Astrocyte (in vitro differentiated cells and primary cell): Measurements from ENCODE around the gene ZNF618. TPM values are rescaled to one million over a fixed set of nuclear protein-coding genes. Genes with fewer than 3 reads are reported as not detected.

Experiments used
- DNase-seq: peaks from one replicate; pipeline ENCODE4 v3.0.0-alpha.2; 2010; ENCODE audit warnings: low read depth
- FAIRE-seq: peaks from 2 replicates; lab custom pipeline; 2011; peaks lifted over from hg19 to GRCh38; lab: Jason Lieb, UNC
- H2AFZ ChIP-seq: 2 replicates; pipeline ENCODE4 v1.6.0; 2012; ENCODE audit warnings: low read depth, low read length, inconsistent platforms
- H3K27ac ChIP-seq: 2 replicates; pipeline ENCODE4 v1.5.1; 2011; ENCODE audit warnings: low read depth, low read length, inconsistent platforms
- H3K27me3 ChIP-seq: 2 replicates; pipeline ENCODE4 v1.6.0; 2011; ENCODE audit warnings: low read length, inconsistent platforms; ENCODE audit not compliant: insufficient read depth
- H3K36me3 ChIP-seq: 2 replicates; pipeline ENCODE4 v1.5.1; 2011; ENCODE audit warnings: low read length, inconsistent platforms; ENCODE audit not compliant: insufficient read depth
- H3K4me1 ChIP-seq: 2 replicates; pipeline ENCODE4 v1.5.1; 2011; ENCODE audit warnings: low read length, inconsistent platforms; ENCODE audit not compliant: insufficient read depth
- H3K4me2 ChIP-seq: 2 replicates; pipeline ENCODE4 v1.6.0; 2012; ENCODE audit warnings: low read length, inconsistent platforms
- H3K4me3 ChIP-seq: 2 replicates; pipeline ENCODE4 v1.5.1; 2011; ENCODE audit warnings: low read depth, mild to moderate bottlenecking, low read length, inconsistent platforms; ENCODE audit not compliant: insufficient read depth
- H3K79me2 ChIP-seq: 2 replicates; pipeline ENCODE4 v1.6.0; 2012; ENCODE audit warnings: mild to moderate bottlenecking, low read length, inconsistent platforms; ENCODE audit not compliant: insufficient read depth
- H3K9ac ChIP-seq: 2 replicates; pipeline ENCODE4 v1.6.0; 2012; ENCODE audit warnings: mild to moderate bottlenecking, low read length, inconsistent platforms
- H3K9me3 ChIP-seq: 2 replicates; pipeline ENCODE4 v1.5.1; 2012; ENCODE audit warnings: low read depth, mild to moderate bottlenecking, low read length, inconsistent platforms; ENCODE audit not compliant: insufficient read depth
- H4K20me1 ChIP-seq: 2 replicates; pipeline ENCODE4 v1.6.0; 2012; ENCODE audit warnings: low read length, inconsistent platforms; ENCODE audit not compliant: insufficient read depth
- H3K27ac Mint-ChIP-seq: one replicate; pipeline ENCODE4 v1.8.0; 2021; ENCODE audit warnings: mild to moderate bottlenecking, mixed read lengths; ENCODE audit not compliant: unreplicated experiment
- H3K27me3 Mint-ChIP-seq: one replicate; pipeline ENCODE4 v1.8.0; 2021; ENCODE audit warnings: low read depth, mixed read lengths; ENCODE audit not compliant: unreplicated experiment
- H3K36me3 Mint-ChIP-seq: one replicate; pipeline ENCODE4 v1.8.0; 2021; ENCODE audit warnings: low read depth, mixed read lengths; ENCODE audit not compliant: unreplicated experiment
- H3K4me1 Mint-ChIP-seq: one replicate; pipeline ENCODE4 v1.8.0; 2021; ENCODE audit warnings: low read depth, mixed read lengths; ENCODE audit not compliant: unreplicated experiment
- H3K4me3 Mint-ChIP-seq: one replicate; pipeline ENCODE4 v1.8.0; 2021; ENCODE audit warnings: mild to moderate bottlenecking, moderate library complexity, mixed read lengths; ENCODE audit not compliant: unreplicated experiment
- H3K9me3 Mint-ChIP-seq: one replicate; pipeline ENCODE4 v1.8.0; 2021; ENCODE audit warnings: mild to moderate bottlenecking, mixed read lengths; ENCODE audit not compliant: unreplicated experiment
- CTCF ChIP-seq: IDR thresholded peaks from 2 replicates; pipeline ENCODE4 v1.5.1; 2011; ENCODE audit warnings: low read depth, mild to moderate bottlenecking, inconsistent platforms, low read length, moderate library complexity; ENCODE audit not compliant: insufficient read depth
- EZH2 ChIP-seq: IDR thresholded peaks from 2 replicates; pipeline ENCODE4 v1.6.1; 2012; ENCODE audit warnings: mild to moderate bottlenecking, low read length, inconsistent platforms; ENCODE audit not compliant: insufficient read depth
- total RNA-seq: library from RNA; stranded (reverse); gene quantifications from 2 replicates; pipeline ENCODE4 v1.2.1, GENCODE V29; 2021

The ZNF618 gene
- total RNA-seq, 1 donor from 2014 or later: 30.1 TPM

- H3K27ac ChIP-seq: no peak overlapping the region
- H3K27me3 ChIP-seq: no peaks in the 10 kb centered on the region
- H3K9me3 Mint-ChIP-seq: no peaks in the 10 kb centered on the region
- H2AFZ ChIP-seq: no peak overlapping the region
- H3K79me2 ChIP-seq: peaks cover 13% of the 10 kb centered on the region
- H3K4me3 ChIP-seq: no peak overlapping the region
- peaks cover 7% of the 10 kb centered on the region for H3K4me1 Mint-ChIP-seq
- H3K27me3 Mint-ChIP-seq: no peaks in the 10 kb centered on the region
- H3K4me2 ChIP-seq: no peak overlapping the region
- no peak for DNase-seq
- H4K20me1 ChIP-seq: peaks cover 70% of the 10 kb centered on the region
- peaks cover 6% of the 10 kb centered on the region for H3K36me3 ChIP-seq
- H3K9me3 ChIP-seq: no peaks in the 10 kb centered on the region
- TF ChIP-seq EZH2: no peak
- no peak overlapping the region for H3K9ac ChIP-seq
- peaks cover 48% of the 10 kb centered on the region for H3K36me3 Mint-ChIP-seq
- peaks cover 9% of the 10 kb centered on the region for H3K4me1 ChIP-seq
- no peak for FAIRE-seq
- H3K4me3 Mint-ChIP-seq: no peak overlapping the region
- H3K27ac Mint-ChIP-seq: no peak overlapping the region
Measured at GRCh38 chr9:113987526-113987925, 111.4 kb downstream of the ZNF618 start.

- Mint-ChIP-seq H3K4me3 (no peak overlapping the region), H3K27me3 (no peaks in the 10 kb centered on the region), H3K9me3 (no peaks in the 10 kb centered on the region), H3K4me1 (peaks cover 7% of the 10 kb centered on the region), H3K27ac (no peak overlapping the region), H3K36me3 (peaks cover 46% of the 10 kb centered on the region)
- no peak overlapping the region for H3K9ac ChIP-seq
- no peaks in the 10 kb centered on the region for H3K9me3 ChIP-seq
- H3K36me3 ChIP-seq: peaks cover 6% of the 10 kb centered on the region
- DNase-seq: no peak
- H3K27ac ChIP-seq: no peak overlapping the region
- no peak overlapping the region for H3K4me3 ChIP-seq
- H3K4me1 ChIP-seq: peaks cover 9% of the 10 kb centered on the region
- H3K4me2 ChIP-seq: no peak overlapping the region
- no peak overlapping the region for H2AFZ ChIP-seq
- H4K20me1 ChIP-seq: peaks cover 74% of the 10 kb centered on the region
- no peaks in the 10 kb centered on the region for H3K27me3 ChIP-seq
- TF ChIP-seq EZH2 (no peak), CTCF (no peak)
- FAIRE-seq: no peak
- H3K79me2 ChIP-seq: peaks cover 18% of the 10 kb centered on the region
Measured at GRCh38 chr9:113988385-113989016, 112.4 kb downstream of the ZNF618 start.

GRCh38 chr9:113989017-113989713, 113.1 kb downstream of the ZNF618 start:
- no peak for TF ChIP-seq CTCF
- TF ChIP-seq EZH2: no peak
- H3K79me2 ChIP-seq: peaks cover 18% of the 10 kb centered on the region
- H3K4me3 Mint-ChIP-seq: no peak overlapping the region
- H2AFZ ChIP-seq: no peak overlapping the region
- peaks cover 14% of the 10 kb centered on the region for H3K4me1 ChIP-seq
- peaks cover 47% of the 10 kb centered on the region for H3K36me3 Mint-ChIP-seq
- no peaks in the 10 kb centered on the region for H3K9me3 Mint-ChIP-seq
- no peak overlapping the region for H3K4me2 ChIP-seq
- H3K27me3 ChIP-seq: no peaks in the 10 kb centered on the region
- peaks cover 6% of the 10 kb centered on the region for H3K36me3 ChIP-seq
- no peak overlapping the region for H3K4me3 ChIP-seq
- DNase-seq (no peak), FAIRE-seq (no peak)
- no peak overlapping the region for H3K27ac Mint-ChIP-seq
- H3K27ac ChIP-seq: no peak overlapping the region
- H3K9me3 ChIP-seq: no peaks in the 10 kb centered on the region
- peaks cover 74% of the 10 kb centered on the region for H4K20me1 ChIP-seq
- H3K4me1 Mint-ChIP-seq: peaks cover 7% of the 10 kb centered on the region
- no peaks in the 10 kb centered on the region for H3K27me3 Mint-ChIP-seq
- no peak overlapping the region for H3K9ac ChIP-seq
